HCT116 (cell line): ENCODE data around the gene SERPINI2. TPM values are rescaled to one million over a fixed set of nuclear protein-coding genes. Genes with fewer than 3 reads are reported as not detected.

ENCODE experiments used
- ATAC-seq: fragments of 200-7000 bp; cut with Tn5 transposase; 2 replicates; pipeline ENCODE4 v1.9.1; 2020; ENCODE audit warnings: mild to moderate bottlenecking, moderate library complexity
- BruUV-seq: library from RNA; stranded (reverse); fragments of 400-500 nt; replicated peaks from 2 replicates; lab custom pipeline; 2021; lab: Mats Ljungman, UMichigan
- CTCF ChIA-PET: fragments of 300-600 bp; sonication (Branson Sonifier 250); formaldehyde crosslinking; loops from one replicate; lab custom pipeline; 2021; ENCODE audit warnings: antibody characterized with exemption; lab: Charles Lee
- POLR2A ChIA-PET: fragments of 300-600, 350-600 bp; sonication (Branson Sonifier 250); formaldehyde crosslinking; loops from one replicate; lab custom pipeline; 2021; ENCODE audit warnings: antibody characterized with exemption; lab: Charles Lee
- RAD21 ChIA-PET, 2 experiments: fragments of 300-600 bp; sonication (Branson Sonifier 250); formaldehyde crosslinking; loops; one replicate each; lab custom pipeline; 2023; ENCODE audit warnings: low total read pairs in 2 of 2; ENCODE audit not compliant: uncharacterized antibody in 2 of 2, unreplicated experiment in 2 of 2, low non-redundant PET in 1 of 2; lab: Charles Lee
- DNase-seq: peaks from one replicate; pipeline ENCODE4 v3.0.0-alpha.2; 2010; ENCODE audit warnings: low read depth, low spot score
- H2AFZ ChIP-seq: fragments of 200-600 bp; shearing (Covaris generic), sonication (generic); 2 replicates; pipeline ENCODE4 v1.6.1; 2017; ENCODE audit warnings: low read depth, mixed run types, mixed read lengths, antibody characterized with exemption, low read length; ENCODE audit not compliant: poor library complexity, severe bottlenecking
- H3K27ac ChIP-seq: 2 replicates; pipeline ENCODE4 v1.5.1; 2012; ENCODE audit warnings: low read depth, low read length
- H3K27me3 ChIP-seq: fragments of 200-600 bp; sonication (generic); 2 replicates; pipeline ENCODE4 v1.6.1; 2016; ENCODE audit warnings: mixed run types, low read length, mixed read lengths; ENCODE audit not compliant: insufficient read depth
- H3K36me3 ChIP-seq, 2 experiments: fragments of 200-500 bp in 1 of 2; fragments of 200-600 bp in 1 of 2; sonication (Bioruptor generic) in 1 of 2; sonication (generic) in 1 of 2; 2 replicates each; pipeline versions ENCODE4 v1.5.1 to v1.6.1; 2014 to 2016; ENCODE audit warnings: low read length in 2 of 2, inconsistent platforms in 1 of 2, mixed read lengths in 1 of 2, mixed run types in 1 of 2; ENCODE audit not compliant: insufficient read depth in 2 of 2, control insufficient read depth in 1 of 2
- H3K4me1 ChIP-seq, 2 experiments: fragments of 200-600 bp in 1 of 2; sonication (generic) in 1 of 2; 2 replicates each; pipeline versions ENCODE4 v1.5.1 to v1.6.1; 2012 to 2017; ENCODE audit warnings: low read length in 2 of 2, inconsistent platforms in 1 of 2, mild to moderate bottlenecking in 1 of 2, mixed read lengths in 1 of 2, mixed run types in 1 of 2, moderate library complexity in 1 of 2; ENCODE audit not compliant: insufficient read depth in 2 of 2, control insufficient read depth in 1 of 2
- H3K4me2 ChIP-seq: fragments of 200-600 bp; sonication (generic); 2 replicates; pipeline ENCODE4 v1.6.1; 2017; ENCODE audit warnings: mixed run types, low read length, mixed read lengths
- H3K4me3 ChIP-seq, 2 experiments: fragments of 200-600 bp in 1 of 2; sonication (generic) in 1 of 2; replicated peaks in 1 of 2; 2 replicates each; pipeline ENCODE4 v1.5.1; 2011 to 2016; ENCODE audit warnings: low read length in 2 of 2, control low read depth in 1 of 2, low read depth in 1 of 2, mild to moderate bottlenecking in 1 of 2, mixed read lengths in 1 of 2, mixed run types in 1 of 2
- H3K79me2 ChIP-seq: fragments of 200-600 bp; sonication (generic); 2 replicates; pipeline ENCODE4 v1.6.1; 2017; ENCODE audit warnings: mild to moderate bottlenecking, mixed run types, low read length, moderate library complexity, mixed read lengths; ENCODE audit not compliant: insufficient read depth
- H3K9ac ChIP-seq: fragments of 200-600 bp; sonication (generic); 2 replicates; pipeline ENCODE4 v1.6.1; 2016; ENCODE audit warnings: low read length, mixed read lengths
- H3K9me2 ChIP-seq: fragments of 200-600 bp; sonication (generic), shearing (Covaris generic); 2 replicates; pipeline ENCODE4 v1.6.1; 2017; ENCODE audit warnings: mixed run types, mild to moderate bottlenecking, moderate library complexity; ENCODE audit not compliant: insufficient read depth
- H3K9me3 ChIP-seq, 2 experiments: fragments of 200-500 bp in 1 of 2; fragments of 200-600 bp in 1 of 2; sonication (Bioruptor generic) in 1 of 2; sonication (generic) in 1 of 2; 2 replicates each; pipeline ENCODE4 v1.6.1; 2014 to 2017; ENCODE audit warnings: low read length in 2 of 2, mixed read lengths in 2 of 2, inconsistent platforms in 1 of 2, low read depth in 1 of 2, mild to moderate bottlenecking in 1 of 2, mixed run types in 1 of 2, moderate library complexity in 1 of 2; ENCODE audit not compliant: control insufficient read depth in 1 of 2, insufficient read depth in 1 of 2
- H4K20me1 ChIP-seq: fragments of 200-600 bp; sonication (generic), shearing (Covaris generic); 2 replicates; pipeline ENCODE4 v1.6.1; 2017; ENCODE audit warnings: mixed run types, mild to moderate bottlenecking, moderate library complexity; ENCODE audit not compliant: insufficient read depth
- ATF3 ChIP-seq: IDR thresholded peaks from 2 replicates; pipeline ENCODE4 v1.6.1; 2012
- CBX3 ChIP-seq: IDR thresholded peaks from 2 replicates; pipeline ENCODE4 v1.6.1; 2012; ENCODE audit warnings: low read depth
- CEBPB ChIP-seq: IDR thresholded peaks from 2 replicates; pipeline ENCODE4 v1.6.1; 2012; ENCODE audit warnings: low read depth
- CTCF ChIP-seq, 3 experiments: fragments of 200-600 bp in 1 of 3; sonication (generic) in 1 of 3; IDR thresholded peaks in 2 of 3; conservative IDR thresholded peaks in 1 of 3; 2 replicates each; pipeline ENCODE4 v1.5.1; 2012 to 2017; ENCODE audit warnings: low read depth in 2 of 3, low read length in 2 of 3, antibody characterized with exemption in 1 of 3, borderline replicate concordance in 1 of 3, control low read depth in 1 of 3, mild to moderate bottlenecking in 1 of 3, mixed read lengths in 1 of 3, mixed run types in 1 of 3, moderate library complexity in 1 of 3; ENCODE audit not compliant: insufficient read depth in 1 of 3
- EGR1 ChIP-seq: IDR thresholded peaks from 2 replicates; pipeline ENCODE4 v1.6.1; 2012; ENCODE audit warnings: low read depth
- ELF1 ChIP-seq: IDR thresholded peaks from 2 replicates; pipeline ENCODE4 v1.6.1; 2012; ENCODE audit warnings: low read depth, borderline replicate concordance
- EZH2 ChIP-seq: fragments of 200-600 bp; sonication (generic); IDR thresholded peaks from 2 replicates; pipeline ENCODE4 v1.6.1; 2017; ENCODE audit warnings: antibody characterized with exemption, mixed run types
- FOSL1 ChIP-seq: IDR thresholded peaks from 2 replicates; pipeline ENCODE4 v1.6.1; 2012; ENCODE audit warnings: low read depth
- JUND ChIP-seq: IDR thresholded peaks from 2 replicates; pipeline ENCODE4 v1.6.1; 2012
- POLR2A ChIP-seq: IDR thresholded peaks from 2 replicates; pipeline ENCODE4 v1.7.0; 2011; ENCODE audit warnings: borderline replicate concordance; ENCODE audit not compliant: insufficient read depth, insufficient read length; ENCODE audit errors: extremely low read depth
- RAD21 ChIP-seq: IDR thresholded peaks from 2 replicates; pipeline ENCODE4 v1.6.1; 2012; ENCODE audit warnings: low read depth, mild to moderate bottlenecking
- SIN3A ChIP-seq: IDR thresholded peaks from 2 replicates; pipeline ENCODE4 v1.6.1; 2012; ENCODE audit warnings: low read depth
- SP1 ChIP-seq: IDR thresholded peaks from 2 replicates; pipeline ENCODE4 v1.6.1; 2012; ENCODE audit warnings: low read depth
- SRF ChIP-seq: IDR thresholded peaks from 2 replicates; pipeline ENCODE4 v1.6.1; 2012; ENCODE audit warnings: low read depth
- TCF7L2 ChIP-seq: IDR thresholded peaks from 2 replicates; pipeline ENCODE4 v1.7.0; 2011; ENCODE audit warnings: borderline replicate concordance, inconsistent platforms; ENCODE audit not compliant: insufficient read depth, insufficient read length; ENCODE audit errors: extremely low read depth
- YY1 ChIP-seq: IDR thresholded peaks from 2 replicates; pipeline ENCODE4 v1.6.1; 2011; ENCODE audit warnings: low read length, low read depth, moderate library complexity, mild to moderate bottlenecking; ENCODE audit not compliant: insufficient replicate concordance; ENCODE audit errors: extremely low read depth
- ZNF274 ChIP-seq: fragments of 200-500 bp; sonication (Bioruptor generic); IDR thresholded peaks from 2 replicates; pipeline ENCODE4 v1.6.1; 2014; ENCODE audit warnings: mild to moderate bottlenecking, low read depth, low read length, inconsistent platforms
- intact Hi-C: fragments of 100-400 bp; cut with micrococcal nuclease; formaldehyde crosslinking; loops from 2 replicates; pipeline ENCODE4 v1.10.0; 2022
- total RNA-seq: library from RNA; stranded (reverse); gene quantifications from one replicate; pipeline ENCODE4 v1.2.1, GENCODE V29; 2021; ENCODE audit not compliant: unreplicated experiment
- TF ChIP-seq, protein P1 (sequence below): IDR thresholded peaks from 2 replicates; pipeline ENCODE4 v1.6.1; 2012
- TF ChIP-seq, protein P2 (sequence below): IDR thresholded peaks from 2 replicates; pipeline ENCODE4 v1.6.1; 2011; ENCODE audit warnings: mild to moderate bottlenecking, low read length, moderate library complexity; ENCODE audit not compliant: insufficient replicate concordance; ENCODE audit errors: extremely low read depth

The SERPINI2 gene
- total RNA-seq, 1 experiment from 2014 or later = 0.27 TPM

- intact Hi-C loops = no loop called here
- Histone ChIP-seq H3K36me3 (no peaks in the 10 kb centered on the region), H4K20me1 (no peaks in the 10 kb centered on the region), H2AFZ (no peak overlapping the region), H3K27ac (no peak overlapping the region), H3K79me2 (no peaks in the 10 kb centered on the region), H3K9me2 (no peaks in the 10 kb centered on the region), H3K4me3 (no peak overlapping the region), H3K4me1 (no peaks in the 10 kb centered on the region), H3K9ac (no peak overlapping the region), H3K9me3 (no peaks in the 10 kb centered on the region), H3K4me2 (no peak overlapping the region), H3K27me3 (no peaks in the 10 kb centered on the region)
- DNase-seq (no peak), ATAC-seq (no peak)
- no TSS peak for BruUV-seq
- ChIA-PET CTCF (no interaction called here), RAD21 (no interaction called here), POLR2A (no interaction called here)
- TF ChIP-seq, protein P1, sequence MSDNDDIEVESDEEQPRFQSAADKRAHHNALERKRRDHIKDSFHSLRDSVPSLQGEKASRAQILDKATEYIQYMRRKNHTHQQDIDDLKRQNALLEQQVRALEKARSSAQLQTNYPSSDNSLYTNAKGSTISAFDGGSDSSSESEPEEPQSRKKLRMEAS = no peak
- TF ChIP-seq TCF7L2 = no peak
- TF ChIP-seq FOSL1 = no peak
- no peak for TF ChIP-seq ELF1
- TF ChIP-seq SIN3A = no peak
- TF ChIP-seq EZH2 = no peak
- no peak for TF ChIP-seq ZNF274
- TF ChIP-seq RAD21 = no peak
- no peak for TF ChIP-seq CTCF (IDR thresholded peaks at IDR 0.05 in 2 of 3, conservative IDR thresholded peaks at IDR 0.05 in 1 of 3; ENCODE audit: borderline replicate concordance in 1 of 3, insufficient read depth in 1 of 3, low read depth in 2 of 3, low read length in 2 of 3)
- TF ChIP-seq, protein P2, sequence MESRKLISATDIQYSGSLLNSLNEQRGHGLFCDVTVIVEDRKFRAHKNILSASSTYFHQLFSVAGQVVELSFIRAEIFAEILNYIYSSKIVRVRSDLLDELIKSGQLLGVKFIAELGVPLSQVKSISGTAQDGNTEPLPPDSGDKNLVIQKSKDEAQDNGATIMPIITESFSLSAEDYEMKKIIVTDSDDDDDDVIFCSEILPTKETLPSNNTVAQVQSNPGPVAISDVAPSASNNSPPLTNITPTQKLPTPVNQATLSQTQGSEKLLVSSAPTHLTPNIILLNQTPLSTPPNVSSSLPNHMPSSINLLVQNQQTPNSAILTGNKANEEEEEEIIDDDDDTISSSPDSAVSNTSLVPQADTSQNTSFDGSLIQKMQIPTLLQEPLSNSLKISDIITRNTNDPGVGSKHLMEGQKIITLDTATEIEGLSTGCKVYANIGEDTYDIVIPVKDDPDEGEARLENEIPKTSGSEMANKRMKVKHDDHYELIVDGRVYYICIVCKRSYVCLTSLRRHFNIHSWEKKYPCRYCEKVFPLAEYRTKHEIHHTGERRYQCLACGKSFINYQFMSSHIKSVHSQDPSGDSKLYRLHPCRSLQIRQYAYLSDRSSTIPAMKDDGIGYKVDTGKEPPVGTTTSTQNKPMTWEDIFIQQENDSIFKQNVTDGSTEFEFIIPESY = no peak
- no peak for TF ChIP-seq SRF
- no peak for TF ChIP-seq JUND
- TF ChIP-seq CBX3 = no peak
- TF ChIP-seq SP1 = no peak
- no peak for TF ChIP-seq EGR1
- TF ChIP-seq ATF3 = no peak
- no peak for TF ChIP-seq POLR2A
- TF ChIP-seq CEBPB = no peak
- no peak for TF ChIP-seq YY1
These were observed 6.9 kb upstream of the SERPINI2 start for GRCh38 chr3:167480748-167481147.
